Skeletal muscle satellite cell (primary cell): ENCODE measurements around the gene IDUA.
A peak's percentile ranks its signal among the peaks of the same experiment; 100 is the strongest.

Source experiments
- H3K27me3 ChIP-seq: 2 replicates; pipeline ENCODE4 v1.7.0; 2013; ENCODE audit warnings: low read length; ENCODE audit not compliant: control insufficient read depth, insufficient read depth
- H3K36me3 ChIP-seq: 2 replicates; pipeline ENCODE4 v1.7.0; 2013; ENCODE audit warnings: mild to moderate bottlenecking, control low read depth, low read length; ENCODE audit not compliant: insufficient read depth
- H3K4me1 ChIP-seq: 2 replicates; pipeline ENCODE4 v1.7.0; 2013; ENCODE audit warnings: low read length; ENCODE audit not compliant: control insufficient read depth, insufficient read depth
- H3K4me2 ChIP-seq: 2 replicates; pipeline ENCODE4 v1.7.0; 2013; ENCODE audit warnings: mild to moderate bottlenecking, low read length
- H3K4me3 ChIP-seq: 2 replicates; pipeline ENCODE4 v1.7.0; 2013; ENCODE audit warnings: low read length
- H3K9ac ChIP-seq: 2 replicates; pipeline ENCODE4 v1.7.0; 2013; ENCODE audit warnings: mild to moderate bottlenecking, low read depth, low read length, moderate library complexity
- H3K9me3 ChIP-seq: replicated peaks from 2 replicates; pipeline ENCODE4 v1.7.0; 2013; ENCODE audit warnings: mild to moderate bottlenecking, control low read depth, low read length

Gene IDUA

GRCh38 chr4:1029529-1029928, 42.7 kb downstream of the IDUA start:
- Histone ChIP-seq H3K36me3 (peaks cover 15% of the 10 kb centered on the region), H3K9me3 (no peaks in the 10 kb centered on the region), H3K4me3 (no peak overlapping the region), H3K4me1 (peaks cover 34% of the 10 kb centered on the region), H3K9ac (no peak overlapping the region), H3K4me2 (no peak overlapping the region), H3K27me3 (peaks cover 15% of the 10 kb centered on the region)

- peaks cover 11% of the 10 kb centered on the region for H3K36me3 ChIP-seq
- H3K4me2 ChIP-seq = no peak overlapping the region
- no peak overlapping the region for H3K9ac ChIP-seq
- peaks cover 15% of the 10 kb centered on the region for H3K27me3 ChIP-seq
- no peaks in the 10 kb centered on the region for H3K9me3 ChIP-seq
- peaks cover 39% of the 10 kb centered on the region for H3K4me1 ChIP-seq
- H3K4me3 ChIP-seq = no peak overlapping the region
Observed at GRCh38 chr4:1030031-1030430, 43.2 kb downstream of the IDUA start.

GRCh38 chr4:1030559-1030958, 43.7 kb downstream of the IDUA start:
- Histone ChIP-seq H3K36me3 (peaks cover 5% of the 10 kb centered on the region), H3K4me1 (peaks cover 43% of the 10 kb centered on the region), H3K9me3 (no peaks in the 10 kb centered on the region), H3K9ac (no peak overlapping the region), H3K4me2 (no peak overlapping the region), H3K4me3 (no peak overlapping the region), H3K27me3 (peaks cover 15% of the 10 kb centered on the region)

GRCh38 chr4:1031346-1031745, 44.5 kb downstream of the IDUA start:
- Histone ChIP-seq H3K27me3 (peaks cover 15% of the 10 kb centered on the region), H3K36me3 (no peaks in the 10 kb centered on the region), H3K4me2 (no peak overlapping the region), H3K9ac (no peak overlapping the region), H3K9me3 (no peaks in the 10 kb centered on the region), H3K4me3 (no peak overlapping the region), H3K4me1 (peaks cover 46% of the 10 kb centered on the region)

- no peaks in the 10 kb centered on the region for H3K9me3 ChIP-seq
- no peaks in the 10 kb centered on the region for H3K36me3 ChIP-seq
- H3K4me3 ChIP-seq = no peak overlapping the region
- peaks cover 46% of the 10 kb centered on the region for H3K4me1 ChIP-seq
- H3K9ac ChIP-seq = no peak overlapping the region
- H3K27me3 ChIP-seq = peaks cover 15% of the 10 kb centered on the region
- no peak overlapping the region for H3K4me2 ChIP-seq
Observed at GRCh38 chr4:1031956-1032795, 45.3 kb downstream of the IDUA start.

- no peak overlapping the region for H3K9ac ChIP-seq
- no peak overlapping the region for H3K4me3 ChIP-seq
- peaks cover 46% of the 10 kb centered on the region for H3K4me1 ChIP-seq
Observed at GRCh38 chr4:1032861-1033260, 46.0 kb downstream of the IDUA start.

GRCh38 chr4:1033840-1034551, 47.2 kb downstream of the IDUA start:
- Histone ChIP-seq H3K27me3 (peaks cover 15% of the 10 kb centered on the region), H3K9ac (peak overlapping the region; percentile 63), H3K9me3 (no peaks in the 10 kb centered on the region), H3K4me3 (peak overlapping the region; percentile 46), H3K4me2 (peak overlapping the region; percentile 78), H3K36me3 (no peaks in the 10 kb centered on the region), H3K4me1 (peaks cover 49% of the 10 kb centered on the region)

More at GRCh38 chr4:1032861-1033260, 46.0 kb downstream of the IDUA start:
- Histone ChIP-seq H3K36me3 (no peaks in the 10 kb centered on the region), H3K4me2 (no peak overlapping the region), H3K27me3 (peaks cover 15% of the 10 kb centered on the region), H3K9me3 (no peaks in the 10 kb centered on the region)

GRCh38 chr4:1035510-1035909, 48.7 kb downstream of the IDUA start:
- Histone ChIP-seq H3K4me2 (peak overlapping the region; percentile 34), H3K27me3 (peaks cover 15% of the 10 kb centered on the region), H3K36me3 (no peaks in the 10 kb centered on the region), H3K4me3 (no peak overlapping the region), H3K4me1 (peaks cover 55% of the 10 kb centered on the region), H3K9ac (peak overlapping the region; percentile 54), H3K9me3 (no peaks in the 10 kb centered on the region)

- H3K27me3 ChIP-seq = peaks cover 15% of the 10 kb centered on the region
- H3K4me1 ChIP-seq = peaks cover 61% of the 10 kb centered on the region
- no peak overlapping the region for H3K4me2 ChIP-seq
- no peaks in the 10 kb centered on the region for H3K36me3 ChIP-seq
- H3K4me3 ChIP-seq = no peak overlapping the region
- H3K9me3 ChIP-seq = no peaks in the 10 kb centered on the region
- no peak overlapping the region for H3K9ac ChIP-seq
Observed at GRCh38 chr4:1036095-1036494, 49.3 kb downstream of the IDUA start.

GRCh38 chr4:1036976-1037810, 50.3 kb downstream of the IDUA start:
- Histone ChIP-seq H3K4me1 (peaks cover 69% of the 10 kb centered on the region), H3K4me3 (no peak overlapping the region), H3K4me2 (no peak overlapping the region), H3K9me3 (no peaks in the 10 kb centered on the region), H3K27me3 (peaks cover 13% of the 10 kb centered on the region), H3K9ac (no peak overlapping the region), H3K36me3 (no peaks in the 10 kb centered on the region)

- peaks cover 64% of the 10 kb centered on the region for H3K4me1 ChIP-seq
- H3K9ac ChIP-seq = peak overlapping the region; percentile 1
- H3K9me3 ChIP-seq = no peaks in the 10 kb centered on the region
- H3K36me3 ChIP-seq = no peaks in the 10 kb centered on the region
- no peak overlapping the region for H3K4me3 ChIP-seq
- H3K27me3 ChIP-seq = no peaks in the 10 kb centered on the region
- H3K4me2 ChIP-seq = no peak overlapping the region
Observed at GRCh38 chr4:1038948-1039492, 52.2 kb downstream of the IDUA start.
